H9 (cell line): ENCODE data around the gene ARHGEF1. TPM values are rescaled to one million over a fixed set of nuclear protein-coding genes. Genes with fewer than 3 reads are reported as not detected.

Source experiments
- DNase-seq: peaks from one replicate; pipeline ENCODE4 v3.0.0-alpha.2; 2017
- H2AFZ ChIP-seq: one replicate; pipeline ENCODE4 v1.6.1; 2013; ENCODE audit warnings: mild to moderate bottlenecking, low read length, control low read depth, moderate library complexity
- H2AK5ac ChIP-seq: 2 replicates; pipeline ENCODE4 v1.6.1; 2013; ENCODE audit warnings: low read length, control low read depth, mixed read lengths; ENCODE audit not compliant: insufficient read length
- H2BK120ac ChIP-seq: one replicate; pipeline ENCODE4 v1.6.1; 2013; ENCODE audit warnings: low read depth, mild to moderate bottlenecking, low read length, control low read depth, inconsistent platforms; ENCODE audit not compliant: poor library complexity, severe bottlenecking
- H2BK12ac ChIP-seq: 2 replicates; pipeline ENCODE4 v1.6.1; 2013; ENCODE audit warnings: low read length, control low read depth, mixed read lengths, low read depth; ENCODE audit not compliant: insufficient read length
- H2BK15ac ChIP-seq: 2 replicates; pipeline ENCODE4 v1.6.1; 2013; ENCODE audit warnings: low read depth, low read length, control low read depth
- H2BK20ac ChIP-seq: one replicate; pipeline ENCODE4 v1.6.1; 2013; ENCODE audit warnings: low read depth, mild to moderate bottlenecking, low read length, control low read depth, inconsistent platforms; ENCODE audit not compliant: poor library complexity, severe bottlenecking
- H2BK5ac ChIP-seq: 2 replicates; pipeline ENCODE4 v1.6.1; 2013; ENCODE audit warnings: low read length, control low read depth, mixed read lengths; ENCODE audit not compliant: insufficient read length
- H3K14ac ChIP-seq: 2 replicates; pipeline ENCODE4 v1.6.1; 2013; ENCODE audit warnings: low read length, control low read depth; ENCODE audit not compliant: insufficient read depth
- H3K18ac ChIP-seq: 2 replicates; pipeline ENCODE4 v1.6.1; 2013; ENCODE audit warnings: low read depth, mild to moderate bottlenecking, mixed read lengths, low read length, control low read depth; ENCODE audit not compliant: insufficient read length
- H3K23ac ChIP-seq: 2 replicates; pipeline ENCODE4 v1.6.1; 2013; ENCODE audit warnings: low read length, control low read depth, mixed read lengths, low read depth; ENCODE audit not compliant: insufficient read length
- H3K23me2 ChIP-seq: 2 replicates; pipeline ENCODE4 v1.6.1; 2013; ENCODE audit warnings: low read depth, mild to moderate bottlenecking, mixed read lengths, low read length, control low read depth; ENCODE audit not compliant: insufficient read length, poor library complexity, severe bottlenecking
- H3K27ac ChIP-seq: 2 replicates; pipeline ENCODE4 v1.5.1; 2013; ENCODE audit warnings: low read length, control low read depth, mixed read lengths, low read depth; ENCODE audit not compliant: insufficient read length
- H3K27me3 ChIP-seq: 2 replicates; pipeline ENCODE4 v1.6.1; 2013; ENCODE audit warnings: low read length, control low read depth, inconsistent platforms; ENCODE audit not compliant: insufficient read depth
- H3K4ac ChIP-seq: 2 replicates; pipeline ENCODE4 v1.6.1; 2013; ENCODE audit warnings: low read depth, mild to moderate bottlenecking, control low read depth, inconsistent platforms, low read length, moderate library complexity
- H3K4me1 ChIP-seq: 2 replicates; pipeline ENCODE4 v1.6.1; 2013; ENCODE audit warnings: low read length, control low read depth, inconsistent platforms; ENCODE audit not compliant: insufficient read depth
- H3K4me2 ChIP-seq: 2 replicates; pipeline ENCODE4 v1.6.1; 2013; ENCODE audit warnings: low read length, control low read depth, mixed read lengths; ENCODE audit not compliant: insufficient read length, insufficient read depth
- H3K56ac ChIP-seq: 2 replicates; pipeline ENCODE4 v1.6.1; 2013; ENCODE audit warnings: low read depth, mild to moderate bottlenecking, mixed read lengths, low read length, control low read depth; ENCODE audit not compliant: insufficient read length
- H3K79me1 ChIP-seq: 2 replicates; pipeline ENCODE4 v1.6.1; 2013; ENCODE audit warnings: low read depth, mild to moderate bottlenecking, moderate library complexity, low read length, control low read depth, inconsistent platforms; ENCODE audit not compliant: insufficient read depth, poor library complexity, severe bottlenecking
- H3K79me2 ChIP-seq: 2 replicates; pipeline ENCODE4 v1.6.1; 2013; ENCODE audit warnings: low read length, control low read depth, inconsistent platforms; ENCODE audit not compliant: insufficient read depth
- H3K9ac ChIP-seq: 2 replicates; pipeline ENCODE4 v1.6.1; 2013; ENCODE audit warnings: low read length, control low read depth, mixed read lengths; ENCODE audit not compliant: insufficient read length; ENCODE audit errors: extremely low read depth
- H3K9me3 ChIP-seq: one replicate; pipeline ENCODE4 v1.6.1; 2013; ENCODE audit warnings: low read depth, low read length, inconsistent platforms; ENCODE audit not compliant: control insufficient read depth
- H3T11ph ChIP-seq: one replicate; pipeline ENCODE4 v1.6.1; 2013; ENCODE audit warnings: mild to moderate bottlenecking, low read length, control low read depth, inconsistent platforms
- H4K20me1 ChIP-seq: one replicate; pipeline ENCODE4 v1.6.1; 2013; ENCODE audit not compliant: control insufficient read depth, insufficient read length, insufficient read depth
- H4K5ac ChIP-seq: 2 replicates; pipeline ENCODE4 v1.6.1; 2013; ENCODE audit warnings: low read depth, mild to moderate bottlenecking, mixed read lengths, low read length, control low read depth; ENCODE audit not compliant: insufficient read length
- H4K8ac ChIP-seq: replicated peaks from 2 replicates; pipeline ENCODE4 v1.6.1; 2013; ENCODE audit warnings: low read length, control low read depth, mixed read lengths, low read depth; ENCODE audit not compliant: insufficient read length
- H4K91ac ChIP-seq: 2 replicates; pipeline ENCODE4 v1.6.1; 2013; ENCODE audit warnings: low read depth, mild to moderate bottlenecking, moderate library complexity, mixed read lengths, low read length, control low read depth; ENCODE audit not compliant: insufficient read length
- H3K27ac Mint-ChIP-seq, 3 experiments: 2 replicates in 2 of 3; 3 replicates in 1 of 3; pipeline ENCODE4 v1.8.0; 2020 to 2021; ENCODE audit warnings: mixed read lengths in 3 of 3, mild to moderate bottlenecking in 1 of 3, moderate library complexity in 1 of 3
- H3K27me3 Mint-ChIP-seq: 2 replicates; pipeline ENCODE4 v1.8.0; 2021; ENCODE audit warnings: low read depth, mild to moderate bottlenecking, moderate library complexity, mixed read lengths
- H3K36me3 Mint-ChIP-seq, 3 experiments: 2 replicates in 2 of 3; 3 replicates in 1 of 3; pipeline ENCODE4 v1.8.0; 2020 to 2021; ENCODE audit warnings: low read depth in 3 of 3, mixed read lengths in 3 of 3; ENCODE audit not compliant: insufficient read depth in 1 of 3
- H3K4me1 Mint-ChIP-seq, 2 experiments: 2 replicates each; pipeline ENCODE4 v1.8.0; 2020; ENCODE audit warnings: mixed read lengths in 2 of 2
- H3K4me3 Mint-ChIP-seq, 2 experiments: 2 replicates in 1 of 2; 3 replicates in 1 of 2; pipeline ENCODE4 v1.8.0; 2020 to 2021; ENCODE audit warnings: mild to moderate bottlenecking in 2 of 2, mixed read lengths in 2 of 2, moderate library complexity in 1 of 2
- H3K9me3 Mint-ChIP-seq, 2 experiments: 2 replicates in 1 of 2; 3 replicates in 1 of 2; pipeline ENCODE4 v1.8.0; 2020; ENCODE audit warnings: mild to moderate bottlenecking in 2 of 2, mixed read lengths in 2 of 2, moderate library complexity in 1 of 2
- CTCF ChIP-seq: fragments of 200-600 bp; sonication (generic); conservative IDR thresholded peaks from 3 replicates; pipeline ENCODE4 v1.8.0; 2021; ENCODE audit warnings: antibody characterized with exemption, mild to moderate bottlenecking
- WGBS: extraction: QIAGEN DNeasy Blood & Tissue Kit; methylation state at CpG from one replicate; pipeline ENCODE4 v1.1.7; 2013; ENCODE audit warnings: missing lambda C conversion rate, low lambda C conversion rate, mixed read lengths; ENCODE audit not compliant: insufficient read length; ENCODE audit errors: extremely low coverage; 5-methylcytosine and 5-hydroxymethylcytosine counted together
- total RNA-seq: library from RNA; stranded (reverse); gene quantifications from 2 replicates; pipeline ENCODE4 v1.2.1, GENCODE V29; 2021

ARHGEF1 gene
- total RNA-seq, 1 experiment from 2014 or later, result 50.3 TPM

GRCh38 chr19:41945135-41945766, 62.3 kb downstream of the ARHGEF1 start:
- H2BK15ac ChIP-seq, result no peak overlapping the region
- H4K91ac ChIP-seq, result no peak overlapping the region
- peaks cover 4% of the 10 kb centered on the region for H3K23me2 ChIP-seq
- H2AFZ ChIP-seq, result no peak overlapping the region
- no peak overlapping the region for H2BK120ac ChIP-seq
- no peaks in the 10 kb centered on the region for H3K79me1 ChIP-seq
- H3K9me3 Mint-ChIP-seq, result peaks cover 0 to 3% of the 10 kb centered on the region in 2 experiments; a peak in 2 of 5 replicates
- TF ChIP-seq CTCF, result no peak
- H3K9ac ChIP-seq, result no peak overlapping the region
- no peak overlapping the region for H3K27ac ChIP-seq
- no peaks in the 10 kb centered on the region for H3K79me2 ChIP-seq
- WGBS, result no CpG with 5 or more reads among the region's 8 CpGs
- H3K27me3 Mint-ChIP-seq, result peaks cover 61% of the 10 kb centered on the region
- H3K4ac ChIP-seq, result no peak overlapping the region
- no peak overlapping the region for H3K4me2 ChIP-seq
- H3K23ac ChIP-seq, result no peak overlapping the region
- no peak overlapping the region for H3K18ac ChIP-seq
- H2BK20ac ChIP-seq, result no peak overlapping the region
- no peak overlapping the region for H3K14ac ChIP-seq
- H2AK5ac ChIP-seq, result no peak overlapping the region
- H3K4me1 ChIP-seq, result no peaks in the 10 kb centered on the region
- DNase-seq, result no peak
- H3K4me3 Mint-ChIP-seq, result no peak overlapping the region
- H3K27ac Mint-ChIP-seq, result no peak overlapping the region; a peak in 1 of 7 replicates
- H3K56ac ChIP-seq, result no peak overlapping the region
- no peaks in the 10 kb centered on the region for H3K9me3 ChIP-seq
- H3K36me3 Mint-ChIP-seq, result no peaks in the 10 kb centered on the region; a peak in 1 of 7 replicates
- 0 out of 4 replicates have a peak, but pooled peaks cover 0 to 3% of the 10 kb centered on the region in 2 experiments for H3K4me1 Mint-ChIP-seq
- H3T11ph ChIP-seq, result no peak overlapping the region
- no peak overlapping the region for H2BK12ac ChIP-seq
- no peak overlapping the region for H4K5ac ChIP-seq
- H2BK5ac ChIP-seq, result no peak overlapping the region
- H4K8ac ChIP-seq, result no peak overlapping the region
- H4K20me1 ChIP-seq, result no peaks in the 10 kb centered on the region
- H3K27me3 ChIP-seq, result peaks cover 2% of the 10 kb centered on the region; the same call in 1 of the 2 replicates
